ENCODE measurements around the gene TSR1. TPM values are rescaled to one million over a fixed set of nuclear protein-coding genes. Genes with fewer than 3 reads are reported as not detected.

TSR1 gene
- total and polyA plus RNA-seq, 2 donors (not counting 1 experiment from before 2014, with no cell fraction given): 10.2 to 31.5 TPM

- DNase-seq (no peak), ATAC-seq (ENCODE audit: low read depth) (no peak)
- TF ChIP-seq EZH2 (IDR thresholded peaks at IDR 0.05; ENCODE audit: borderline replicate concordance, insufficient read depth, low read depth, low read length, poor library complexity, severe bottlenecking) (no peak), CTCF (IDR thresholded peaks at IDR 0.05) (no peak)
- intact Hi-C loops (cut with micrococcal nuclease): no loop called here
- Mint-ChIP-seq H3K27ac (no peak overlapping the region), H3K27me3 (no peaks in the 10 kb centered on the region), H3K4me3 (no peak overlapping the region), H3K4me1 (peaks cover 5% of the 10 kb centered on the region), H3K9me3 (ENCODE audit: insufficient read depth) (no peaks in the 10 kb centered on the region)
- H3K36me3 ChIP-seq (replicated peaks in 1 of 2; ENCODE audit: control extremely low read depth in 1 of 2, control insufficient read depth in 1 of 2, extremely low read depth in 1 of 2, insufficient read depth in 2 of 2, low read length in 1 of 2): peaks cover 0 to 33% of the 10 kb centered on the region in 2 experiments
- H3K9me3 ChIP-seq (ENCODE audit: control extremely low read depth in 1 of 3, control insufficient read depth in 2 of 3, insufficient read depth in 1 of 3, low read length in 2 of 3): no peaks in the 10 kb centered on the region
- no peaks in the 10 kb centered on the region for H3K27me3 ChIP-seq (replicated peaks in 1 of 4; ENCODE audit: control extremely low read depth in 1 of 4, control insufficient read depth in 3 of 4, insufficient read depth in 4 of 4, low read length in 3 of 4)
- no peak overlapping the region for H3K9ac ChIP-seq (ENCODE audit: low read length)
- peaks cover 70% of the 10 kb centered on the region for H3K79me2 ChIP-seq (ENCODE audit: control insufficient read depth, insufficient read depth, low read length)
- CTCF ChIA-PET: interaction anchor here (0.6 to 14.1 kb wide), 5 partner anchors 8 to 562 kb away, joined by 3 to 650 read pairs (median 69); no protein-coding TSS in a partner anchor
- H2AFZ ChIP-seq (ENCODE audit: insufficient read depth, low read depth, low read length, poor library complexity, severe bottlenecking): no peak overlapping the region
- H3K4me2 ChIP-seq (replicated peaks; ENCODE audit: low read depth, low read length, poor library complexity, severe bottlenecking): no peak overlapping the region
- peaks cover 42% of the 10 kb centered on the region for H4K20me1 ChIP-seq (ENCODE audit: control insufficient read depth, insufficient read depth, low read length, poor library complexity, severe bottlenecking)
- H3K4me3 ChIP-seq (ENCODE audit: control extremely low read depth in 1 of 5, extremely low read depth in 1 of 5, insufficient read depth in 1 of 5, low read depth in 2 of 5, low read length in 4 of 5): no peak overlapping the region
- H3K27ac ChIP-seq (ENCODE audit: low read length in 2 of 2): no peak overlapping the region
- POLR2A ChIA-PET: interaction anchor here (0.5 kb wide), 1 partner anchor 19 kb away, joined by 7 read pairs; no protein-coding TSS in a partner anchor
- WGBS (ENCODE audit: insufficient coverage): 98% methylated on average over 18 of the region's 22 CpGs
- peaks cover 0 to 4% of the 10 kb centered on the region in 2 donors for H3K4me1 ChIP-seq (ENCODE audit: control insufficient read depth in 2 of 2, insufficient read depth in 2 of 2, low read length in 2 of 2)
Measured at GRCh38 chr17:2384439-2385127, 48.3 kb upstream of the TSR1 start.

DNA sequence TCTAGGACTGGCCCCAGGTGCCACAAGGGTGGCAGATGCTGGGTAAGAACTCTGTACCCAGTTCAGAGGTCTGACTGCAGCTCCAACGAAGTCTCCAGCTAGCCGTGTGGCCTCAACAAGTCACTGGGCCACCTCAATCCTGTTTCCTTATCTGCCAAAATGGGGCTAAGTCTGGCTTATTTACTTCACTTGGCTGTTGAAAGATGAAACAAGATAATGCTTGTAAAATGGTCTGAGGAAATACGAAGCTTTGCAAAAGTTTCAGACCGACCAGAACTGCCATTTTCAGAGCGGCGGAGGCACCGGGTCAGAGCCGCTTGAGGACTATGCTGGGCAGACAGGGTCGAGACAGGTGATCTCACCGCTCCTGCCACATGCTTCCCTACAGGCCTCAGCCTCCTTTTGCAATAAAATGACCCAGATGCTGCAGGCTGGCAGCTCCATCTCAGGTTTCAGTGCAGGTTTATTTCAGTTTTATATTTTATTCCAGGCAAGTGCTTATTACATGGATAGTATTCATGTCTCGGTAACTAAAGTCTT is 47.4 kb upstream of the TSR1 start:
- peaks cover 0 to 39% of the 10 kb centered on the region in 2 experiments for H3K36me3 ChIP-seq (replicated peaks in 1 of 2; ENCODE audit: control extremely low read depth in 1 of 2, control insufficient read depth in 1 of 2, extremely low read depth in 1 of 2, insufficient read depth in 2 of 2, low read length in 1 of 2)
- no peak overlapping the region for H3K4me2 ChIP-seq (replicated peaks; ENCODE audit: low read depth, low read length, poor library complexity, severe bottlenecking)
- H3K9ac ChIP-seq (ENCODE audit: low read length): no peak overlapping the region
- no peak for DNase-seq
- H3K4me3 Mint-ChIP-seq: no peak overlapping the region
- H2AFZ ChIP-seq (ENCODE audit: insufficient read depth, low read depth, low read length, poor library complexity, severe bottlenecking): no peak overlapping the region
- 96% methylated on average over 9 of the region's 11 CpGs for WGBS (ENCODE audit: insufficient coverage)
- intact Hi-C loops (cut with micrococcal nuclease): loop anchor here (2.0 kb wide), 1 partner anchor 291 kb away; no protein-coding TSS in a partner anchor
- no peaks in the 10 kb centered on the region for H3K9me3 ChIP-seq (ENCODE audit: control extremely low read depth in 1 of 3, control insufficient read depth in 2 of 3, insufficient read depth in 1 of 3, low read length in 2 of 3)
- H3K9me3 Mint-ChIP-seq (ENCODE audit: insufficient read depth): no peaks in the 10 kb centered on the region
- H3K27me3 ChIP-seq (replicated peaks in 1 of 4; ENCODE audit: control extremely low read depth in 1 of 4, control insufficient read depth in 3 of 4, insufficient read depth in 4 of 4, low read length in 3 of 4): no peaks in the 10 kb centered on the region
- H3K4me1 ChIP-seq (ENCODE audit: control insufficient read depth in 2 of 2, insufficient read depth in 2 of 2, low read length in 2 of 2): peaks cover 0 to 4% of the 10 kb centered on the region in 2 donors
- ATAC-seq (ENCODE audit: low read depth): no peak
- no peak overlapping the region for H3K27ac ChIP-seq (ENCODE audit: low read length in 2 of 2)
- CTCF ChIA-PET: interaction anchor here (0.6 to 14.1 kb wide), 13 partner anchors 9 to 561 kb away, joined by 3 to 650 read pairs (median 13); partner anchors contain the start of genes SGSM2 and TSR1
- H3K4me1 Mint-ChIP-seq: peaks cover 2% of the 10 kb centered on the region
- H4K20me1 ChIP-seq (ENCODE audit: control insufficient read depth, insufficient read depth, low read length, poor library complexity, severe bottlenecking): peaks cover 33% of the 10 kb centered on the region
- H3K79me2 ChIP-seq (ENCODE audit: control insufficient read depth, insufficient read depth, low read length): peaks cover 61% of the 10 kb centered on the region
- H3K4me3 ChIP-seq (ENCODE audit: control extremely low read depth in 1 of 5, extremely low read depth in 1 of 5, insufficient read depth in 1 of 5, low read depth in 2 of 5, low read length in 4 of 5): no peak overlapping the region
- POLR2A ChIA-PET: interaction anchor here (1.5 to 3.3 kb wide), 3 partner anchors 9 to 32 kb away, joined by 3 to 17 read pairs (median 12); no protein-coding TSS in a partner anchor
- no peak overlapping the region for H3K27ac Mint-ChIP-seq
- TF ChIP-seq CTCF (IDR thresholded peaks at IDR 0.05) (no peak), EZH2 (IDR thresholded peaks at IDR 0.05; ENCODE audit: borderline replicate concordance, insufficient read depth, low read depth, low read length, poor library complexity, severe bottlenecking) (no peak)
- no peaks in the 10 kb centered on the region for H3K27me3 Mint-ChIP-seq

All from B cell (primary cell).